K562 (cell line): ENCODE results near the gene CELF6. TPM values are rescaled to one million over a fixed set of nuclear protein-coding genes. Genes with fewer than 3 reads are reported as not detected.
A peak's percentile ranks its signal among the peaks of the same experiment; 100 is the strongest.

Experiments
- ARID3A ChIP-seq: IDR thresholded peaks from 2 replicates; pipeline ENCODE4 v1.6.1; 2012; ENCODE audit warnings: low read depth, low read length, improper control_type of control experiment, borderline replicate concordance
- BCOR ChIP-seq: fragments of 450-650 bp; IDR thresholded peaks from 2 replicates; pipeline ENCODE4 v1.6.1; 2016
- CC2D1A ChIP-seq: fragments of 450-650 bp; IDR thresholded peaks from 2 replicates; pipeline ENCODE4 v1.6.1; 2017; ENCODE audit warnings: mild to moderate bottlenecking
- E2F3 ChIP-seq: fragments of 250-450 bp; sonication (Bioruptor Pico); IDR thresholded peaks from 2 replicates; pipeline ENCODE4 v1.4.0; 2020; ENCODE audit warnings: mild to moderate bottlenecking
- E4F1 ChIP-seq: fragments of 250-450 bp; sonication (Bioruptor Pico); IDR thresholded peaks from 2 replicates; pipeline ENCODE4 v1.5.0; 2021; ENCODE audit warnings: mild to moderate bottlenecking, borderline replicate concordance
- FOXK1 ChIP-seq: sonication (generic); formaldehyde crosslinking; IDR thresholded peaks from 2 replicates; pipeline ENCODE4 v1.8.0; 2022; ENCODE audit warnings: missing genetic modification reagents, mild to moderate bottlenecking, borderline replicate concordance
- GATA2 ChIP-seq: sonication (generic); formaldehyde crosslinking; IDR thresholded peaks from 2 replicates; pipeline ENCODE4 v1.4.0; 2020; ENCODE audit warnings: mild to moderate bottlenecking, missing genetic modification reagents
- HLTF ChIP-seq: fragments of 450-650 bp; IDR thresholded peaks from 2 replicates; pipeline ENCODE4 v1.6.1; 2016
- IFI16 ChIP-seq: fragments of 250-450 bp; sonication (Bioruptor Pico); IDR thresholded peaks from 2 replicates; pipeline ENCODE4 v2.1.2; 2022; ENCODE audit warnings: mild to moderate bottlenecking, inconsistent platforms
- L3MBTL2 ChIP-seq: fragments of 450-650 bp; IDR thresholded peaks from 2 replicates; pipeline ENCODE4 v1.6.1; 2016; ENCODE audit warnings: mild to moderate bottlenecking, moderate library complexity
- PURB ChIP-seq: sonication (generic); formaldehyde crosslinking; IDR thresholded peaks from 2 replicates; pipeline ENCODE4 v1.9.0; 2021; ENCODE audit warnings: low read depth, mild to moderate bottlenecking, missing genetic modification reagents
- SIN3A ChIP-seq, 2 experiments: fragments of 150-350 bp in 1 of 2; IDR thresholded peaks; 2 replicates each; pipeline ENCODE4 v1.6.1; 2011 to 2016; ENCODE audit warnings: borderline replicate concordance in 2 of 2, low read depth in 2 of 2, low read length in 2 of 2, mild to moderate bottlenecking in 2 of 2, moderate library complexity in 2 of 2; ENCODE audit not compliant: control insufficient read depth in 1 of 2
- SREBF1 ChIP-seq: fragments of 150-350 bp; IDR thresholded peaks from 2 replicates; pipeline ENCODE4 v1.6.1; 2014; ENCODE audit warnings: antibody characterized with exemption, low read depth, low read length, borderline replicate concordance
- SRSF3 ChIP-seq: fragments of 200-400 bp; formaldehyde crosslinking; IDR thresholded peaks from 2 replicates; pipeline ENCODE4 v1.6.1; 2016; ENCODE audit warnings: mild to moderate bottlenecking, low read length, moderate library complexity; ENCODE audit not compliant: insufficient read depth
- ZBTB2 ChIP-seq: fragments of 450-650 bp; IDR thresholded peaks from 2 replicates; pipeline ENCODE4 v1.6.1; 2016; ENCODE audit warnings: antibody characterized with exemption
- ZKSCAN3 ChIP-seq: fragments of 250-450 bp; sonication (Bioruptor Pico); IDR thresholded peaks from 2 replicates; pipeline ENCODE4 v1.4.0; 2020
- ZNF124 ChIP-seq: sonication (generic); formaldehyde crosslinking; IDR thresholded peaks from 2 replicates; pipeline ENCODE4 v1.8.1; 2022; ENCODE audit warnings: missing genetic modification reagents
- ZNF224 ChIP-seq: sonication (generic); formaldehyde crosslinking; IDR thresholded peaks from 2 replicates; pipeline ENCODE4 v1.8.0; 2022; ENCODE audit warnings: mild to moderate bottlenecking, missing genetic modification reagents
- polyA plus RNA-seq, 8 experiments: library from polyadenylated mRNA; depleted of rRNA in 4 of 8; stranded (reverse) in 5 of 8; unstranded in 3 of 8; fragments of >200 nt; fragmentation: Nextera tagmentation in 2 of 8; fragmentation: Illumina TruSeq in 1 of 8; extraction: Ambion mirVana in 2 of 8; extraction: Trizol in 1 of 8; gene quantifications; 2 replicates each; pipeline versions ENCODE4 v1.2.1 to v1.2.3, GENCODE V29; 2011 to 2014; ENCODE audit warnings: inconsistent platforms in 1 of 8, missing spikeins in 1 of 8
- total RNA-seq, 7 experiments: library from RNA; depleted of rRNA in 6 of 7; stranded (reverse); fragments of >200 nt in 6 of 7; fragmentation: Illumina TruSeq in 2 of 7; extraction: Trizol in 2 of 7; gene quantifications; 2 replicates each; pipeline versions ENCODE4 v1.2.1 to v1.2.3, GENCODE V29; 2011 to 2021; ENCODE audit warnings: low replicate concordance in 1 of 7
- TF ChIP-seq, protein P1 (sequence below): sonication (generic); formaldehyde crosslinking; IDR thresholded peaks from 2 replicates; pipeline ENCODE4 v1.4.0; 2020; ENCODE audit warnings: mild to moderate bottlenecking, missing genetic modification reagents
- TF ChIP-seq, protein P2 (sequence below): fragments of 250-450 bp; sonication (Bioruptor Pico); IDR thresholded peaks from 2 replicates; pipeline ENCODE4 v1.8.0; 2022; ENCODE audit warnings: moderate library complexity, mild to moderate bottlenecking, inconsistent platforms

Gene CELF6
- total and polyA plus RNA-seq, 9 of the 15 experiments (the other 6 are each of a cell fraction or from before 2014, with no cell fraction given): 0.01 to 0.11 TPM; not detected in 7

DNA sequence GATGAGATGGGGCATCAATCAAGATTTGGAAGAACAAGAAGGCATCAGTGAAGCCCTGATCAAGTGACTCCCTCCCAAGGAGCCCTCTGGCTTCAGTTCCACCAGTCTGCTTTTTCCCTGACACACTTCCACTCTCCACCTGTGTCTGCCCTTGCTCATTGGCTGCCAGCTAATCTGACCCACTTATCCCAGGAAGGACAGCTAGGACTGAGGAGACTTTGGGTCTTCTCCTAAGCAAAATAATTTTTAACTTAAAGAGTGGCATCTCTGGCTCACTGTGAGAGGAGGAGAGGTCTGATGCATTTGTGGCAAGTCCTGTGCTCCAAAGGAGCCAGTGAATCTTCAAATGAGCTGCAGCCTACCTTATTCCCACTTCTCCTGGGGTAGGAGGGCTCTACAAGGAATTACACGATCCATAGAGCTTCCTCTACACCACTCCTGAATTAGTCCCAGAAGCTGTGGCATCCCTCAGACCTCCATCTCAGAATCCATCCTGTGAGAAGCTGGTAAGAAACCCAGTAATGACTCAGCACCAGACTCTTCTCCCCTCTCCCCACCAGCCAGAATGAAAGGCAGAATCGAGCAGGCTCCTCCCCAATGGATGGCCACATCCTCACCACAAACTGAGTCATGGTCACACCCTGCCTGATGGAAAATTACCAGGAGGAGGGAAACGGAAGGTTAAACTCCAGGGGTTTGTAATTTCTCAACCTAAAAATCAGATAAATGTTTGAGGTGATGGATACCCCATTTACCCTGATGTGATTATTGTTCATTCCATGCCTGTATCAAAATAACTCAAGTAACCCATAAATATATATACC lies 82.7 kb downstream of the CELF6 start (continued):
- TF ChIP-seq ZBTB2: 0 out of 2 replicates have a peak, but pooled peaks have one; percentile 19
- TF ChIP-seq ZKSCAN3 (CRISPR knock-in tag): no peak
- no peak for TF ChIP-seq SRSF3
- no peak for TF ChIP-seq HLTF
- no peak for TF ChIP-seq FOXK1 (CRISPR knock-in tag)
- 0 out of 2 replicates have a peak, but pooled peaks have one; percentile 8 for TF ChIP-seq E2F3
- TF ChIP-seq GATA2: no peak
- TF ChIP-seq, protein P1, sequence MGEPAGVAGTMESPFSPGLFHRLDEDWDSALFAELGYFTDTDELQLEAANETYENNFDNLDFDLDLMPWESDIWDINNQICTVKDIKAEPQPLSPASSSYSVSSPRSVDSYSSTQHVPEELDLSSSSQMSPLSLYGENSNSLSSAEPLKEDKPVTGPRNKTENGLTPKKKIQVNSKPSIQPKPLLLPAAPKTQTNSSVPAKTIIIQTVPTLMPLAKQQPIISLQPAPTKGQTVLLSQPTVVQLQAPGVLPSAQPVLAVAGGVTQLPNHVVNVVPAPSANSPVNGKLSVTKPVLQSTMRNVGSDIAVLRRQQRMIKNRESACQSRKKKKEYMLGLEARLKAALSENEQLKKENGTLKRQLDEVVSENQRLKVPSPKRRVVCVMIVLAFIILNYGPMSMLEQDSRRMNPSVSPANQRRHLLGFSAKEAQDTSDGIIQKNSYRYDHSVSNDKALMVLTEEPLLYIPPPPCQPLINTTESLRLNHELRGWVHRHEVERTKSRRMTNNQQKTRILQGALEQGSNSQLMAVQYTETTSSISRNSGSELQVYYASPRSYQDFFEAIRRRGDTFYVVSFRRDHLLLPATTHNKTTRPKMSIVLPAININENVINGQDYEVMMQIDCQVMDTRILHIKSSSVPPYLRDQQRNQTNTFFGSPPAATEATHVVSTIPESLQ (CRISPR knock-in tag): 0 out of 2 replicates have a peak, but pooled peaks have one; percentile 64
- TF ChIP-seq BCOR: no peak
- TF ChIP-seq ZNF124 (CRISPR knock-in tag): no peak
- no peak for TF ChIP-seq SIN3A (IDR thresholded peaks at IDR 0.05; ENCODE audit: borderline replicate concordance in 2 of 2, control insufficient read depth in 1 of 2, low read depth in 2 of 2, low read length in 2 of 2)
- no peak for TF ChIP-seq SREBF1
- no peak for TF ChIP-seq ZNF224 (CRISPR knock-in tag)
- TF ChIP-seq ARID3A: no peak
- TF ChIP-seq, protein P2, sequence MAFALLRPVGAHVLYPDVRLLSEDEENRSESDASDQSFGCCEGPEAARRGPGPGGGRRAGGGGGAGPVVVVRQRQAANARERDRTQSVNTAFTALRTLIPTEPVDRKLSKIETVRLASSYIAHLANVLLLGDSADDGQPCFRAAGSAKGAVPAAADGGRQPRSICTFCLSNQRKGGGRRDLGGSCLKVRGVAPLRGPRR: no peak
- TF ChIP-seq PURB: no peak
- no peak for TF ChIP-seq E4F1
- no peak for TF ChIP-seq IFI16 (CRISPR knock-in tag)
- no peak for TF ChIP-seq CC2D1A
- TF ChIP-seq L3MBTL2: peak; percentile 33
